GM12874 (cell line): Measurements from ENCODE around the gene RABGAP1.

Experiments used
- TF ChIP-seq, protein P1 (sequence below): IDR thresholded peaks from 2 replicates; pipeline ENCODE4 v1.5.1; 2011; ENCODE audit warnings: low read depth, mild to moderate bottlenecking, control low read depth, low read length, moderate library complexity; ENCODE audit not compliant: insufficient read depth

The RABGAP1 gene

GRCh38 chr9:123074628-123075027 lies 133.8 kb downstream of the RABGAP1 start:
- TF ChIP-seq, protein P1, sequence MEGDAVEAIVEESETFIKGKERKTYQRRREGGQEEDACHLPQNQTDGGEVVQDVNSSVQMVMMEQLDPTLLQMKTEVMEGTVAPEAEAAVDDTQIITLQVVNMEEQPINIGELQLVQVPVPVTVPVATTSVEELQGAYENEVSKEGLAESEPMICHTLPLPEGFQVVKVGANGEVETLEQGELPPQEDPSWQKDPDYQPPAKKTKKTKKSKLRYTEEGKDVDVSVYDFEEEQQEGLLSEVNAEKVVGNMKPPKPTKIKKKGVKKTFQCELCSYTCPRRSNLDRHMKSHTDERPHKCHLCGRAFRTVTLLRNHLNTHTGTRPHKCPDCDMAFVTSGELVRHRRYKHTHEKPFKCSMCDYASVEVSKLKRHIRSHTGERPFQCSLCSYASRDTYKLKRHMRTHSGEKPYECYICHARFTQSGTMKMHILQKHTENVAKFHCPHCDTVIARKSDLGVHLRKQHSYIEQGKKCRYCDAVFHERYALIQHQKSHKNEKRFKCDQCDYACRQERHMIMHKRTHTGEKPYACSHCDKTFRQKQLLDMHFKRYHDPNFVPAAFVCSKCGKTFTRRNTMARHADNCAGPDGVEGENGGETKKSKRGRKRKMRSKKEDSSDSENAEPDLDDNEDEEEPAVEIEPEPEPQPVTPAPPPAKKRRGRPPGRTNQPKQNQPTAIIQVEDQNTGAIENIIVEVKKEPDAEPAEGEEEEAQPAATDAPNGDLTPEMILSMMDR, result no peak

- TF ChIP-seq, protein P1, result no peak
Measured at GRCh38 chr9:123080444-123080843, 139.6 kb downstream of the RABGAP1 start.

GRCh38 chr9:123081824-123082223 lies 141.0 kb downstream of the RABGAP1 start:
- TF ChIP-seq, protein P1, result peak; percentile 40; the same call in 1 of the 2 replicates

DNA sequence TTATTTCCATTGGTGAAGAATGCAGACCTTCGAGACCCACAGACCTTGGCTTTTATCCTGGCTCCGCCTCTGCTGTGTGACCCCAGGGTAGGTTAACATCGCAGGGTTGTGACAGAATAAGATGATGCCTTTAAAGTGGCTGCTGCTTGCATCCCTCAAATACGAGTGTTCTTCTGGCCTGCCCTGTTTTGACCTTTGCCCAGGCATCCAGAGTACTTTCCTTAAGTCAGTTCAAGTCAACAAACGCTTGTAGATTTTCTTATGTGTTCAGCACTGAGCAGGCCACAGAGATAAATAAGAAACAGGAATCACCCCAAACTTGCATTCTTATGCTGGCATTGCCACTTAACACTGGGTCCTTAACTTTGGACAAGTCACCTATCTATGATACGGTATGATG lies 142.9 kb downstream of the RABGAP1 start:
- TF ChIP-seq, protein P1, result no peak

- TF ChIP-seq, protein P1, result no peak
Measured at GRCh38 chr9:123084256-123084655, 143.4 kb downstream of the RABGAP1 start.

DNA sequence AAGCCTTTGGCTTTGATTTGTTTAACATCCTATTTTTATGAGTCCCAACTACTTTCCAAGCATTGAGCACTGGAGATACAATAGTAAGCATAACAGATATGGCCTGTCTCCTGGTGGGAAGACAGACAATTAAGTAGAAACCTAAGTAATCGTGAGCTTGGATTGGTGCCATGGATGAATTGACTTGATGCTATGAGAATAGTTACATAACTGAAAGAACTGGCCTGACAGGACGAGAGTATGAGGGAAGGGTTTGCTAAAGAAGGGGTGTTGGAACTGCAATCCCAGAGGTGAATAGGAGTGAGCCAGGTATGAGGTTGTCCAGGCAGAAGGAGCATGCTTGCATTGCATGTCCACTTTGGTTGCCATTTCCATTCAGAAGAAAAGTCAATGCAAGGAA lies 145.1 kb downstream of the RABGAP1 start:
- TF ChIP-seq, protein P1, result no peak

GRCh38 chr9:123087359-123087888 lies 146.6 kb downstream of the RABGAP1 start:
- TF ChIP-seq, protein P1, result no peak
